Daoy (cell line): Measurements from ENCODE around the gene SCIN. TPM values are rescaled to one million over a fixed set of nuclear protein-coding genes. Genes with fewer than 3 reads are reported as not detected.
A peak's percentile ranks its signal among the peaks of the same experiment; 100 is the strongest.
"Not testable (repeated sequence)": the region's sequence is repeated elsewhere in the genome, so short reads cannot be mapped to it uniquely, and the experiment has no call there.

Source experiments
- DNase-seq: peaks from one replicate; pipeline ENCODE4 v3.0.0-alpha.2; 2015; ENCODE audit warnings: low read depth
- total RNA-seq: library from RNA; depleted of rRNA; stranded (reverse); fragments of >200 nt; shearing (Covaris generic); gene quantifications from 2 replicates; pipeline ENCODE4 v1.2.3, GENCODE V29; 2014

SCIN gene
- total RNA-seq, 1 experiment from 2014 or later: 0.06 TPM

DNA sequence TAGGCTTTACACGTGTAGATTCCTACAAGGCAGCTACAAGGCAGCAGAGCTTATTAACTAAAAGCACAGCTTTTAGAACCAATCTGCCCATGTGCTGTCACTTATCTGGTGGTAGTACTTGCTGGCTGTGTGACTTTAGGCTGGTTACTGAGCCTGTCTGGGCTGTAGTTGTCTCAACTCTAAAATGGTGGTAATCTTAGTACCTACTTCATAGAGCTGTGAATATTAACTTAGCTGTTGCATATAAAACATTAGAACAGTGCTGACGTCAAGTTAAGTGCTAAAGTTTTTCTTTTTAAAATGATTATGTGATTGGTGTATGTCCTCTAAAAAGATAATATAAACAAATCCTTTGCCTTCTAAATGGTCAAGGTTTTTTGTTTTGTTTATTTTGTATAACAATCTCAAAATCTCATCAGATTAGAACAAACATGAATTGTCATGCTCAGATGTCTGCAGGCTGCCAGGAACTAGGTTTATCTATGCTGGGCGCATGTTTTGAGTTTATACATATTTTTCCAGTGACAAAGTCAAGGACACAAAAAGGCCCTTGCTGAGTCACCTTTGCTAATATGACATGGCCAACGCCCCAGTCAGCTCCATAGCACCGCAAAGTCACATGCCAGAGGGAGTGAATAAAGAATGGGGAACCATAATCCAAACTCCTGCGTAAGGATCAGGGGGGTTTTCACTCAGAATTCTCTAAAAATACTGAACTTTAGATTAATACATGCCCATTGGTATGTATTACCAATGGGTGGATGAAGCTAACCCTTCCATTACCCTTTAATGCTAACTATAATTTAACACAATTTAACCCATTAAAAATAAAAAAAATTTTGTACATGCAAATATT lies 77.1 kb downstream of the SCIN start:
- peak; percentile 86 for DNase-seq

DNA sequence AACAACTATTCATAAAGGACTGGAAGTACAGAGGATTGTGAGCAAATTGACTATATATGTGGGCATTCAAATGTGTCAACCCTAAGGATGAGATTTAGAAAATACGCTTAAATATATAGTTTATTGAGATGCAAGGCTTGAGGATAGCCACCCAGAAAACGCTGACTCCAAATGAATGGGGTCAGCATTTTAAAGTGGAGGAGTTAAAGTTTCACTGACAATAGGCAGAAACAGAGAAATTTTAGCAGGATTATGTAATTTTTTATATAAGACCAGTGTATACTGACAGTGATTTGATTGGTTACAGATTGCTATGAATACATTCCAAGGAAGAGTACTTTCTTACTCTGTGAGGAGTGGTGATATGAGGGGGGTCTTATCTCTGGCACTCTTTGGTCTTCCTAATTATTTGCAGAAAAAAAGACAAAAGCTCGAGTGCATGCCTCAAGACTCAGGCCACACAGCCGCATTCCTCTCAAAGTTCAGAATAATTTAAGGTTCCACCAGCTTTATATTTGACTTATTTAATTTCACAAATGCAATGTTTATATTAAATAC lies 78.3 kb downstream of the SCIN start:
- no peak for DNase-seq

DNA sequence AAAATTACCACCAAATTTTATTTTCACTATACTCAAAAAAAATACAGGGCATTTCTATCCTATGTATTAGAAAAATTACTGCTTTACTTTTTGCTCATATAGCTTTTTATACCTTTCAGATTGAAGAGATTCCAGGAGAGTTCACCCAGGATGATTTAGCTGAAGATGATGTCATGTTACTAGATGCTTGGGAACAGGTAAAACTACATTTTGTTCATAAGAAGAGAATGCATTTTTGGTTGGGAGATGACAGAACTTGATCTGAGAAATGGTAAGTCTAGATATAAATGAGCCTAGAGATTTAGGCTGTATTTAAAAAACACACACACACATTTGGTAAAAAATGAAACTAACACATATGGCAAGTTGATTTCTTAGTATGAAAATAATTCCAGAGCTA lies 78.8 kb downstream of the SCIN start:
- DNase-seq: no peak

DNA sequence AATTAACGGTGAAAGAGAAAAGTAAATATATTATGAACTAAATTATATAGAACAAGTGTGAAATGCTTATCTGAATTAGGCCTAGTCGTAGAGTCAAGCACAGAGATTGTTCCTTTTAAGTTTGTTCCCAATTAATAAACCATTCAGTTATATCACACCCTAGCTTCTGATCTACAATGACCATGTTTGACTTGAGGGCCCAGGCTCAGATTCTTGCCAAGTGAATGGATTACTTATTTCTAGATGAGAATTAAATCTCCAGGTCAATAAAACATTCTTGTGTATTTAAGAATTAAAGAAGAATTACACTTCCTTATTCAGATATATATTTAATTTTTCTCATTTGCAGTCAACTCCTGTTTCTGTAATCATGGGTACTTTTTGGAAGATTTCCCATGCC lies 79.6 kb downstream of the SCIN start:
- no peak for DNase-seq

DNA sequence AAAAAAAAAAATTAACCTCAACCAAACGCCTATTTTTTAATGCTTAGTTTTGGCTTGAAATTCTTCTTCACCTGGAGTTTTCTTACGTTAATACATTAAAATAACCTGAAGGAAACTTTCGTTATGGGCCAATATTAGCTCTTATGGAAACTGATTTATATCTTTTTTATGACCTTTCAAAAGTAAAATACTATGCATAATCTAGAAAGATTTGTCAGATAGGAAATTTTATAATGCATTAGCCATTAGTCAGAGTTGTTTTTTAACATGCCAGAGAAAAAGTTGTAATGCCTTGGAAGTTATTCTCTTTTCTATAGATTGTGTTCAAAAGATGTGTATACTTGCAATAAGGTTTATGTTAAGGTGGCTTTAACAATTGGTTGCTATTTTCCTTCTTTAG lies 82.6 kb downstream of the SCIN start:
- DNase-seq: no peak

DNA sequence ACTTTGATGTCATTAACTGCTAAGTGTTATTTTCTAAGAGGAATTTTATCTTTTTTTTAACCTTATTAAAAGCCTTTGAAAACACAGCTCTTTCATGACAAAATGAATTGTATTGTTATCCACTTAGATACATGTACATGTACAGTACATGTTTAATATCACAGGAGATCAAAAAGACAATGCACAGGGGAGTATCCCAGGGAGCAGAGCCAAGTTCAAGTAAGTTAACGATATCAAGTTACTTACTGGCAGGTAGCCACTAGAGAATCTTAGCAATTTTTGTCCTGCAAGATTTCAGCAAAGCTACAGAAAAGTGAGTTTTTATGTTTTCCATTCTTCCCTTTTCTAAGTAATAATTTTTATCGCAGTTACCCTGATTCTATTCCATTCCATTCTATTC lies 83.0 kb downstream of the SCIN start:
- no peak for DNase-seq

DNA sequence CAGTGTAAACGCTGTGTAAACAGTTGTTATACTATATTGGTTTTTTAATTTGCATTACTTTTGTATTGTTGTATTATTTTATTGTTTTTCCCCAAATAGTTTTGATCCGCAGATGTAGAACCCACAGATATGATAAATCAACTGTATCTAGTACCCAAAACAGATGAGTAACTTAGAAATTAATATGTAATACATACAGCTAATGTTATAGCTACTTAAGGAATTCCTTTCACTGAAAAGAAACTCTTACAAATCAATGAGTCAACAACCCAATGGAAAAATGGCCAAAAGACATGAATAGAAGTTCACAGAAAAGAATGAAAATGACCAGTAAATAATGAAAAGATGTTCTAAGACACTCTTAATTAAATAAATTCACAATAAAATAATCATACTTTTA lies 84.6 kb downstream of the SCIN start:
- DNase-seq: no peak

DNA sequence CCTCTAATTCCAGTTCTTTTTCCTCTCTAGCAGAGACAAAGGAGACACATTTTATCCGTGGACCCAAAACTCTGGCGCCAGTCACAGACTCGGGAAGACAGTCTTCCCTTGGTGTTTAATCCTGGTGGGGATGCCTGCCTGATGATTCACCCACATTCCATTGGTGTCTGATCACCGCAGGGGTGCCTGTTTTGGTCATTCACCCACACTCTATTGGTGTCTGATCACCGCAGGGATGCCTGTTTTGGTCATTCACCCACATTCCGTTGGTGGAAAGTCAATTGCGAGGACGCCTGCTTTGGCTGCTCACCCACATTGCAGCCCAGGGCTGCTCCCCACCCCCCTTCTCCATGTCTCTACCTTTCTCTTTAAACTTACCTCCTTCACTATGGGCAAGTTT lies 89.9 kb downstream of the SCIN start:
- peak; percentile 94 for DNase-seq

DNA sequence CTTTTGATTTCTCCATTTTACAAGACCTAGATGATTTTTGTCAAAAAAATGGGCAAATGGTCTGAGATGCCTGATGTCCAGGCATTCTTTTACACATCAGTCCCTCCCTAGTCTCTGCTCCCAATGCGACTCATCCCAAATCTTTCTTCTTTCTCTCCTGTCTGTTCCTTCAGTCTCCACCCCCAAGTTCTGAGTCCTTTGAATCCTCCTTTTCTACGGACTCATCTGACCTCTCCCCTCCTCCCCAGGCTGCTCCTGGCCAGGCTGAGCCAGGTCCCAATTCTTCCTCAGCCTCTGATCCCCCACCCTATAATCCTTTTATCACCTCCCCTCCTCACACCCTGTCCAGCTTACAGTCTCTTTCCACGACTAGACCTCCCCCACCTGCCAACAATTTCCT lies 90.5 kb downstream of the SCIN start:
- not testable (repeated sequence) for DNase-seq

DNA sequence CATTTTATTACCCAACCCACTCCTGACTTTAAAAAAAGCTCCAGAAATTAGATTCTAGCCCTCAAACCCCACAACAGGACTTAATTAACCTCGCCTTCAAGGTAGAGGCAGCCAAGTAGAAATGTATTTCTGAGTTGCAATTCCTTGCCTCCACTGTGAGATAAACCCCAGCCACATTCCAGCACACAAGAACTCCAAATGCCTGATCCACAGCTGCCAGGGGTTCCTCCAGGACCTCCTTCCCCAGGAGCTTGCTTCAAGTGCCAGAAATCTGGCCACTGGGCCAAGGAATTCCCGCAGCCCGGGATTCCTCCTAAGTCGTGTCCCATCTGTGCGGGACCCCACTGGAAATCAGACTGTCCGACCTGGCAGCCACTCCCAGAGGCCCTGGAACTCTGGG lies 91.1 kb downstream of the SCIN start:
- no peak for DNase-seq

DNA sequence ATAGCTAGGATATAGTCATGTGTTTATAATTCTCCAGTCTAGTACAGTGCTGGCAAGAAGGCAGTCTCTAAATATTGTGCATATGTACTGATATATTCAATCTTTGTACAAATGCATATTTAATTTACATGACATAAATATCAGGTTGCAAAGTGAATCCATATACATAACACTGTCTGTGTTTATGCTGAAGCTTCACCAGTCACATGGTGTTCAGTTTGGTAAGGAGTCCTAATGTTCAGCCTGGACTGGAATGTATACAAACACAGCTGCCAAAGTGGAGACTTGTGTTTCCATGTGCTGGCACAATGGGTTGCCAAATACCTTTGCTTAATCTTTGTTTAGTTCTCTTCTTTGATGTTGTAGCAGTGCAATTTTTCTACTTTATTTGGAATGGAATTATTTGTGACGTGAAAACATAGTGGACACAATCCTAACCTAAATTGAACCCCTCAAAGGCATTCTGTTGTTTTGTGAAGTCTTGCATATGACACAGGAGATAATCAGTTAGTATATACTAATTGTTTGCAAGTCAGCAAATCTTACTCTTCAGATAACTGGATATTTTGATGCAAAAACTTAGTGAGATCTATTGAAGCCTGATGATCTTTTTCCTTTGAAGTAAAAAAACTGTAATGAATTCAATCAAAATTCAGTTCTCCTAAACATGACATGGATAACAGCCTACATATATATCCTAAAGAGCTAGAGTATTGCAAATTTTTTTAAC lies 99.6 kb downstream of the SCIN start:
- DNase-seq: no peak

DNA sequence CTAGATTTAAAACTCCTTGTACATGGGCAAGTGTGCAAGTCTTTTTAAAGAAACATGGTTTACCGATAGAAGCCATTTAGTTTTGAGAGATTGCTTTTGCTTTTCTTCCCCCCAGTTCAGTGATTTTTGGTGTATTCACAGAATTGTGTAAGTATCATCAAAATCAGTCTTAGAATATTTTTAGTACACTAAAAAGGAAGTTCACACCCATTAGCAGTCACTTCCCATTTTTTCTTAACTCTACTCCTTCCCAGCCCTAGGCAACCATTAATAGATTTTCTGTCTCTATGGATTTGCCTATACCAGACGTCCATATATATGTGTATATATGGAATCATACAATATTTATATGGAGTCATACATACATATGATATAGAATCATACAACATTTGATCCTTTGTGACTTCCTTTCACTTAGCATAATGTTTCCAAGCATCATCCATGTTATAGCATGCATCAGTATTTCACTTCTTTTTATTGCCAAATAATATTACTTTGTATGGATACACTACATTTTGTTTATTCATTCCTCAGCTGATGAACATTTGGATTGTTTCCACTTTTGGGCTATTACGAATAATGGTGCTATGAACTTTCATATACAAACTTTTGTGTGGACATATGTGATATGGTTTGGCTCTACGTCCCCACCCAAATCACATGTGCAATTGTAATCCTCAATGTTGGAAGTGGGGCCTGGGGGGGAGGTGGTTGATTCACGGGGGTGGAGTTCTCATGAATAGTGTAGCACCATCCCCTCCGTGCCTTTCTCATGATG lies 100.4 kb downstream of the SCIN start:
- DNase-seq: no peak

DNA sequence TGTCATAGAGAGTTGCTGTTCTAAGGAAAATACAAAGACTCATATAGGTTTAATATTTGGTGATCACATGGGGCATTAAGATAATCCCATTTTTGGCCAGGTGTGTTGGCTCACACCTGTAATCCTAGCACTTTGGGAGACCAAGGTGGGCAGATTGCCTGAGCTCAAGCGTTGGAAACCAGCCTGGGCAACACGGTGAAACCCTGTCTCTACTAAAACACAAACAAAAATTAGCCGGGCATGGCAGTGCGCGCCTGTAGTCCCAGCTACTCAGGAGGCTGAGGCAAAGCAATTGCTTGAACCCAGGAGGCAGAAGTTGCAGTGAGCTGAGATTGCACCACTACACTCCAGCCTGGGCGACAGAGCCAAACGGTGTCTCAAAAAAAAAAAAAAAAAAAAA lies 102.9 kb downstream of the SCIN start:
- DNase-seq: not testable (repeated sequence)

DNA sequence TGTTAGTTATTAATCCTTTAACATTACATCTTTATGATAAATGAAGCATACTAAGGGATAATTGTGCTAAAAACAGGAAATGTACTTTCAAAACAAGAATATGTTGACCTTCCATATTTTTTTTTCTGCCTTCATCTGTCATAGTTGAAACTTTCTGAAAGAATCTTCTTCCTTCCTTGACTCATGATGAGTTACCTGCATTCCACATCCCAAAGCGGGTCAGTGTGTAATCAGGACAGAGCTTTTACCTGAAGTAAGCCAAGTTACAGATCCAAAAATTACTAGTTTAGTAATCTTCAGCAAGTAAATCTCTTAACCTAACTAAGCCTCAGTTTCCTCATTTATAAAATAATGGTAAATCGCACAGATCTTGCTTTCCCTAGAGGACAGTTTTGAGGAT lies 103.5 kb downstream of the SCIN start:
- no peak for DNase-seq

DNA sequence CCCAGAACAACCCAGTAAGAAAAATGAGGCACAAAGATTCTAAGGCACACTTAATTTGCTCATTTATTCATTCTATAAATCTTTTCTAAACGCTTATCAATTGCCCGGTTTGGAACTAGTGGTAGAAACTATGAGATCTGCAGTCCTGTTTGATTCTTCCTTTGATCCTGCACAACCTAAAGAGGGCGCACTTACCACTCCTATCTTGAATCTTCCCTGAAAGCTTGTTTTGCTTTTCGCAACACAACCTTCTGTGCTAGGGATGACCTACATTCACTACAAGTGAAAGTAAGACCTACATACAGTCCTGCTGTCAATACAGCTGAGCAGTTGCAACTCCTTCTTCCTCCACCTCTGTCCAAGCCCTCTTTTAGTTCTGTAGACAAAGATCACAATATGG lies 104.3 kb downstream of the SCIN start:
- peak; percentile 33 for DNase-seq

DNA sequence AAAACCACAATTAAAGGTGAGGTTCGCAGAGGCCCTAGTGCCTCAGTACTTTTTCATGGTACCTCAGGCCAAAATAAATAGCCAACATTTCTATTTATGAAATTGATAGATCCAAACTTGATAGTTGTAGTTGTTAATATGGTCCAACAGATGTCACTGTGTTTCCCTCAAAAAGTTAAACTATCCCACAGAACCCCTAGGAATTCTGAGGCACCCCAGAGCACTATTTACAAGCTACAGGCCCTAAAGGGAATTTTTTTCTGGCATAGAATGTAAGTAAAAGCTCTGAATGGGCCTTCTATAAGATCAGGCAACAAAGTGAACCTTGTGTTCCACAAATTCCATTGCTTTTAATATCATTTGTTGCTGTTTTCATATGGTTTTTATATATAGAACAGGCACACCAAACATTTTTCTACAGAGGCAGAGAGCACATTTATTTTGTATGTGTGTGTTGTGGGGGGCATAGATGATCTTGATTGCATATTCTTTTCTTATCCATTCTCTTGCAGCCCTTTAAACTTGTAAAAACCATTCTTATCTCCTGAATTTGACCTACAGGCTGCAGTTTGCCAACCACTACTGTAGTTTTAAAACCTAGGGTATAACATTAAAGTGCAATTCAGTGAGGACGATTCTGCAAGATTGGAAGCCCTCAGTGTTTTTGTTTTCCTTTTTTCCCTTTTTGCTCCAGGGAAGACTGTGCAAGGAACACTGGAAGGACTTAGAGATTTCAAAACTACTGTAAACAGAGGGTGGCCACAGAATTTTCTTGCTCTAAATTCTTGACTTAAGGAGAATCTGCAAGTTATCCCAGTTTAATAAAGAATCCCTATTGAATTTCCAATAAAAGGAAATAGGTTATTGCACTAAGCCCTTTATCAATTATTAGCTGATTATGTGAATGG lies 113.4 kb downstream of the SCIN start:
- no peak for DNase-seq

DNA sequence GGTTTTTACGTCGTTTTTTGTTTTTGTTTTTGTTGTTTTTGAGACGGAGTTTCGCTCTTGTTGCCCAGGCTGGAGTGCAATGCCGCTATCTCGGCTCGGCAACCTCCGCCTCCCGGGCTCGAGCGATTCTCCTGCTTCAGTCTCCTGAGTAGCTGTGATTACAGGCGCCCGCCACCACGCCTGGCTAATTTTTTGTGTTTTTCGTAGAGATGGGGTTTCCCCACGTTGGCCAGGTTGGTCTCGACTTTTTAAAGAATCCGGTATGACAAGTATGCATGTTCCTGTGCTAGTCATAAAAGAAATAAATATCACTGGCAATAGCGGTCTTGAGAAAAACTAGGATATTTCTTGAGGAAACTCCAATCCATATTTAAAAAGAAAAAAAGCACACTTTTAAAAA lies 114.2 kb downstream of the SCIN start:
- DNase-seq: no peak

DNA sequence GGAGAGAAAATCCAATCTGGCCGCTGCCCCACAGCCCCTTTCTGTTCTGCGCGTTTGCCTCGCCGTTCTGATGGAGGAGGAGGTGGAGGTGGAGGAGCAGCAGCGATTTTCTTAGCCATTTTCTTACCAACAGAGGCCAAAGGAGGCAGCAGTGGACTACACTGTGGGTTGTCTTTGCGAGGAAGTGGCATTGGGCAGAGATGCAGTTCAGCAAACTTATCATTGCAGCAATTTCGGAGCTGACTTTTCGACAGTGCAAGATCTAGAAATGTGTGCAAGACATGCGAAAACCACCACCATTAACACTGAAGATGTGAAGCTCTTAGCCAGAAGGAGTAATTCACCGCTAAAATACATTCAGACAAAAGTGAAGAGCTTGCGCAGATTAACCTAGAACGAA lies 115.0 kb downstream of the SCIN start:
- DNase-seq: peak; percentile 10

DNA sequence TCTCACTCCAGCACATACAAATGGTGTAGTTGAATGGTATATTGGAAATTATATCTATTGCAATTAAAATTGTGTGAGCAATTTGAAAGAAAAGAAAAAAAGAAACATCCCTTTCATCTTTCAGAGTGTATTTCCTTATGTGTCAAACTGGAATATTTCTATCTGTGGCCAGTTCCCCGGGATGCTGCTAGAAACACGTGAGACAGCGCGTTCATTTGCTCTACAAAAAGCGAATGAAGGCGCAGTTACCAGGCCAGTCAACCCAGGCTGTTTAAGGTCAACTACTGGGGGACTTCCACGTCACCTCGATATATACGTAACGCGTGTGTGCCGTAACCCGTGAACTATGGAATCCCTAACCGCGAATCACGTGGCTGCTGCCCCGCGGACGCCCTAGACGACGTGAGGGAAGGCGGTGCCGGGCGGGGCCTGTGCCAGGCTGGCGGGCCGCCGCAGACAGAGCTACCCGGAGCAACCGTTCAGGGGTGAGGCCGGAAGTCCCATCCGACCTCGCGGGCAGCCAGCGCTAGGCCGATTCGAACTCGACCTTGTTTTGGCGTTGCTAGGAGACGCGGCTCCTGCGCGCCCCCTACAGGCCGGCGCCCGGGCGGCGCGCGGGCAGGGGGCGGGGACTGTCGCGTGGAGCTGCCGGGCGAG lies 115.8 kb downstream of the SCIN start:
- DNase-seq: peak; percentile 96

DNA sequence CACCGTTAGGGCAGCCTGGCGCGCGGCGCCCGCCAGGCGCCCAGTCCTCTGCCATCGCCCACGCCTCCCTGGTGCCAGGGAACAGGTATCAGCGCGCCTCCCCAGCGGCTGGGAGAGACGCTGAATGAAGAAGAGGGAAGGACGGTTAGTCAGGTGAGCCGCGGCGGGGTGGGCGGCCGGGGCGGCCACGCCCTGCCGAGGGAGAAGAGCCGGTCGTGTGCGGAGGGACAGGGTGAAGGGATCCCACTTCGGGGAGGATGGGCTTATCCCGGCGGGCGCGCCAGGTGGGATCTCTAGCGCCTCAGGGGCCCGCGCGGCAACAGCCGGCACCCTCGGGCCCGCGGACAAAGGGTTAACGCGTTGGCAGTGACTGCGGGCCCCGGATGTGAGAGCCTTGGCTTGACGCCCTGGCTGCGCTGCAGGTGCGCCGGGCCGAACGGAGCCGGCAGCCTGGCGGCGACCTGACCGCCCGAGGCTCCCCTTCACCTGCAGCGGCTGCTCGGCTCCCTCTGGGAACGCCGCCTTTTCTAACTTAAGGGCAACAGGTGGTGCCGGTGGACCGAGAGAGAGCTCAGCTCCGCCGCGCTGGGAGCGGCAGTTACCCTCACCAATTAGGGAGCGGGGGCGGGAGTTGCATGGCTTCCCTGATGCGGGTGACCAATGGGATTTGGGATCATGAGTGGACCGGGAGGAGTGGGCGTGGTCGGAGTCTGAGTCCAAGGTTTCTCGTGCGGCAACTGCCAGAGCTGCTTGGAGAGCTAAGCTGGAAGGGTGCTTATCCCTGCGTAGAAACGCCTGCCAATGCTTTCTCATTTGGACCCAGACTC lies 116.6 kb downstream of the SCIN start, which contains the start of gene ARL4A:
TSS of gene ARL4A (plus strand) at position 743 of the 827 bp plus-strand sequence. CDS start 622 bp downstream, outside the sequence.
- DNase-seq: peak; percentile 99
